ENCODE data around the gene BOLL. TPM values are rescaled to one million over a fixed set of nuclear protein-coding genes. Genes with fewer than 3 reads are reported as not detected.
"Not testable (repeated sequence)": the region's sequence is repeated elsewhere in the genome, so short reads cannot be mapped to it uniquely, and the experiment has no call there.

The BOLL gene
- total and polyA plus RNA-seq, 4 donors: not detected

- WGBS, 2 donors: 0% methylated on average over 85 to 86 of the region's 86 CpGs
- H3K4me3 ChIP-seq (ENCODE audit: low read length in 2 of 2): peak within 1 kb of the TSS; percentile 72 to 80
Measured at GRCh38 chr2:197705121-197705911, 79.8 kb downstream of the BOLL start, which contains the start of gene MARS2. Gene MARS2, plus strand, starts transcription at chr2:197705369. Its CDS starts 37 bp downstream, at chr2:197705406.

GRCh38 chr2:197704434-197705120 is 80.5 kb downstream of the BOLL start:
- Histone ChIP-seq H3K27ac (ENCODE audit: low read depth in 1 of 2, low read length in 2 of 2) (peak overlapping the region; percentile 21 to 55), H3K4me1 (ENCODE audit: control insufficient read depth in 1 of 2, insufficient read depth in 2 of 2, low read length in 2 of 2) (peaks cover 0 to 5% of the 10 kb centered on the region in 2 donors), H3K27me3 (ENCODE audit: control insufficient read depth in 1 of 2, insufficient read depth in 2 of 2, low read length in 1 of 2) (no peaks in the 10 kb centered on the region), H3K36me3 (ENCODE audit: control insufficient read depth in 1 of 2, insufficient read depth in 2 of 2, low read length in 1 of 2) (no peaks in the 10 kb centered on the region), H3K9me3 (ENCODE audit: control insufficient read depth, low read length) (no peaks in the 10 kb centered on the region), H3K4me3 (ENCODE audit: low read length in 2 of 2) (peak overlapping the region; percentile 70 to 72)
- 0 to 1% methylated on average over 5 of the region's 5 CpGs for whole genome bisulfite sequencing, 2 donors
- DNase-seq (no peak), ATAC-seq (ENCODE audit: low FRiP score) (peak; percentile 53)
- intact Hi-C loops (cut with DNase I): loop anchor here in 1 of 2 donors (5.0 to 10.0 kb wide), 3 partner anchors 202 to 593 kb away; partner anchors contain the start of genes COQ10B and HSPE1

More at GRCh38 chr2:197705121-197705911, 79.8 kb downstream of the BOLL start, which contains the start of gene MARS2:
- H3K36me3 ChIP-seq (ENCODE audit: control insufficient read depth in 1 of 2, insufficient read depth in 2 of 2, low read length in 1 of 2): no peaks in the 10 kb centered on the region
- H3K27me3 ChIP-seq (ENCODE audit: control insufficient read depth in 1 of 2, insufficient read depth in 2 of 2, low read length in 1 of 2): no peaks in the 10 kb centered on the region
- H3K9me3 ChIP-seq (ENCODE audit: control insufficient read depth, low read length): no peaks in the 10 kb centered on the region
- intact Hi-C loops (cut with DNase I): loop anchor here in 1 of 2 donors (5.0 to 10.0 kb wide), 3 partner anchors 203 to 592 kb away; partner anchors contain the start of genes COQ10B and HSPE1
- ATAC-seq (ENCODE audit: low FRiP score): peak; percentile 98
- H3K4me1 ChIP-seq (ENCODE audit: control insufficient read depth in 1 of 2, insufficient read depth in 2 of 2, low read length in 2 of 2): peaks cover 0 to 5% of the 10 kb centered on the region in 2 donors
- DNase-seq: peak; percentile 96 to 98
- H3K27ac ChIP-seq (ENCODE audit: low read depth in 1 of 2, low read length in 2 of 2): peak within 1 kb of the TSS; percentile 21 to 55

GRCh38 chr2:197700960-197701359 is 84.2 kb downstream of the BOLL start:
- H3K4me1 ChIP-seq (ENCODE audit: control insufficient read depth in 1 of 2, insufficient read depth in 2 of 2, low read length in 2 of 2): no peaks in the 10 kb centered on the region
- no peak overlapping the region for H3K4me3 ChIP-seq (ENCODE audit: low read length in 2 of 2)
- DNase-seq (no peak), ATAC-seq (ENCODE audit: low FRiP score) (no peak)
- no peaks in the 10 kb centered on the region for H3K27me3 ChIP-seq (ENCODE audit: control insufficient read depth in 1 of 2, insufficient read depth in 2 of 2, low read length in 1 of 2)
- H3K9me3 ChIP-seq (ENCODE audit: control insufficient read depth, low read length): no peaks in the 10 kb centered on the region
- intact Hi-C loops (cut with DNase I): loop anchor here in 1 of 2 donors (10.0 kb wide), 1 partner anchor 246 kb away; the partner anchor contains the start of gene COQ10B
- 83 to 85% methylated on average over 3 of the region's 3 CpGs for WGBS, 2 donors
- H3K27ac ChIP-seq (ENCODE audit: low read depth in 1 of 2, low read length in 2 of 2): no peak overlapping the region
- no peaks in the 10 kb centered on the region for H3K36me3 ChIP-seq (ENCODE audit: control insufficient read depth in 1 of 2, insufficient read depth in 2 of 2, low read length in 1 of 2)

GRCh38 chr2:197699724-197700123 is 85.4 kb downstream of the BOLL start:
- not testable (repeated sequence) for H3K27me3 ChIP-seq (ENCODE audit: control insufficient read depth in 1 of 2, insufficient read depth in 2 of 2, low read length in 1 of 2); DNase-seq; H3K27ac ChIP-seq (ENCODE audit: low read depth in 1 of 2, low read length in 2 of 2); ATAC-seq (ENCODE audit: low FRiP score); H3K4me3 ChIP-seq (ENCODE audit: low read length in 2 of 2); H3K9me3 ChIP-seq (ENCODE audit: control insufficient read depth, low read length); H3K4me1 ChIP-seq (ENCODE audit: control insufficient read depth in 1 of 2, insufficient read depth in 2 of 2, low read length in 2 of 2); H3K36me3 ChIP-seq (ENCODE audit: control insufficient read depth in 1 of 2, insufficient read depth in 2 of 2, low read length in 1 of 2)
- intact Hi-C loops (cut with DNase I): loop anchor here in 1 of 2 donors (10.0 kb wide), 1 partner anchor 245 kb away; the partner anchor contains the start of gene COQ10B

GRCh38 chr2:197696571-197696970 is 88.5 kb downstream of the BOLL start:
- H3K36me3 ChIP-seq (ENCODE audit: control insufficient read depth in 1 of 2, insufficient read depth in 2 of 2, low read length in 1 of 2); H3K4me1 ChIP-seq (ENCODE audit: control insufficient read depth in 1 of 2, insufficient read depth in 2 of 2, low read length in 2 of 2); H3K27me3 ChIP-seq (ENCODE audit: control insufficient read depth in 1 of 2, insufficient read depth in 2 of 2, low read length in 1 of 2); ATAC-seq (ENCODE audit: low FRiP score); H3K9me3 ChIP-seq (ENCODE audit: control insufficient read depth, low read length); DNase-seq; intact Hi-C loops (cut with DNase I); H3K4me3 ChIP-seq (ENCODE audit: low read length in 2 of 2); H3K27ac ChIP-seq (ENCODE audit: low read depth in 1 of 2, low read length in 2 of 2): not testable (repeated sequence)
- WGBS, 2 donors: 92% methylated on average over 13 to 26 of the region's 29 CpGs

- H3K4me3 ChIP-seq (ENCODE audit: low read length in 2 of 2); H3K36me3 ChIP-seq (ENCODE audit: control insufficient read depth in 1 of 2, insufficient read depth in 2 of 2, low read length in 1 of 2); intact Hi-C loops (cut with DNase I); H3K27me3 ChIP-seq (ENCODE audit: control insufficient read depth in 1 of 2, insufficient read depth in 2 of 2, low read length in 1 of 2); ATAC-seq (ENCODE audit: low FRiP score); H3K4me1 ChIP-seq (ENCODE audit: control insufficient read depth in 1 of 2, insufficient read depth in 2 of 2, low read length in 2 of 2); H3K9me3 ChIP-seq (ENCODE audit: control insufficient read depth, low read length); DNase-seq; H3K27ac ChIP-seq (ENCODE audit: low read depth in 1 of 2, low read length in 2 of 2): not testable (repeated sequence)
- 92 to 100% methylated on average over 10 to 22 of the region's 30 CpGs for WGBS, 2 donors
Measured at GRCh38 chr2:197695971-197696370, 89.1 kb downstream of the BOLL start.

GRCh38 chr2:197695206-197695605 is 89.9 kb downstream of the BOLL start:
- H3K9me3 ChIP-seq (ENCODE audit: control insufficient read depth, low read length); H3K4me3 ChIP-seq (ENCODE audit: low read length in 2 of 2); ATAC-seq (ENCODE audit: low FRiP score); H3K27ac ChIP-seq (ENCODE audit: low read depth in 1 of 2, low read length in 2 of 2); H3K4me1 ChIP-seq (ENCODE audit: control insufficient read depth in 1 of 2, insufficient read depth in 2 of 2, low read length in 2 of 2); H3K27me3 ChIP-seq (ENCODE audit: control insufficient read depth in 1 of 2, insufficient read depth in 2 of 2, low read length in 1 of 2); H3K36me3 ChIP-seq (ENCODE audit: control insufficient read depth in 1 of 2, insufficient read depth in 2 of 2, low read length in 1 of 2); intact Hi-C loops (cut with DNase I); DNase-seq: not testable (repeated sequence)
- 96 to 98% methylated on average over 4 of the region's 6 CpGs for WGBS, 2 donors

- peaks cover 0 to 4% of the 10 kb centered on the region in 2 donors for H3K4me1 ChIP-seq (ENCODE audit: control insufficient read depth in 1 of 2, insufficient read depth in 2 of 2, low read length in 2 of 2)
- H3K27me3 ChIP-seq (ENCODE audit: control insufficient read depth in 1 of 2, insufficient read depth in 2 of 2, low read length in 1 of 2): no peaks in the 10 kb centered on the region
- H3K9me3 ChIP-seq (ENCODE audit: control insufficient read depth, low read length): no peaks in the 10 kb centered on the region
- 64 to 66% methylated on average over 2 of the region's 2 CpGs for WGBS, 2 donors
- intact Hi-C loops (cut with DNase I): no loop called here
- H3K27ac ChIP-seq (ENCODE audit: low read depth in 1 of 2, low read length in 2 of 2): no peak overlapping the region
- H3K4me3 ChIP-seq (ENCODE audit: low read length in 2 of 2): no peak overlapping the region
- no peaks in the 10 kb centered on the region for H3K36me3 ChIP-seq (ENCODE audit: control insufficient read depth in 1 of 2, insufficient read depth in 2 of 2, low read length in 1 of 2)
- ATAC-seq (ENCODE audit: low FRiP score) (no peak), DNase-seq (no peak)
Measured at GRCh38 chr2:197677483-197677882, 107.6 kb downstream of the BOLL start.

All from aorta (tissue), 5 donors.